ENCODE data around the gene OTOP3.

GRCh38 chr17:74972107-74972972, 36.6 kb downstream of the OTOP3 start, which contains the start of gene HID1:
- no peak for TF ChIP-seq ETV6 (CRISPR knock-in tag; IDR thresholded peaks at IDR 0.05)
- no peak for TF ChIP-seq CTCF (IDR thresholded peaks at IDR 0.05)
- no peak for TF ChIP-seq TCF7 (CRISPR knock-in tag; IDR thresholded peaks at IDR 0.05; ENCODE audit: low read depth)
